ENCODE data around the gene STRN4.
"Not testable (repeated sequence)": the region's sequence is repeated elsewhere in the genome, so short reads cannot be mapped to it uniquely, and the experiment has no call there.

STRN4 gene

GRCh38 chr19:46713781-46714443 lies 32.3 kb downstream of the STRN4 start:
- peak; percentile 74 for DNase-seq (ENCODE audit: low read depth)

GRCh38 chr19:46712768-46713338 lies 33.4 kb downstream of the STRN4 start:
- DNase-seq (ENCODE audit: low read depth), result not testable (repeated sequence)

GRCh38 chr19:46710687-46711086 lies 35.6 kb downstream of the STRN4 start:
- DNase-seq (ENCODE audit: low read depth), result no peak

DNA sequence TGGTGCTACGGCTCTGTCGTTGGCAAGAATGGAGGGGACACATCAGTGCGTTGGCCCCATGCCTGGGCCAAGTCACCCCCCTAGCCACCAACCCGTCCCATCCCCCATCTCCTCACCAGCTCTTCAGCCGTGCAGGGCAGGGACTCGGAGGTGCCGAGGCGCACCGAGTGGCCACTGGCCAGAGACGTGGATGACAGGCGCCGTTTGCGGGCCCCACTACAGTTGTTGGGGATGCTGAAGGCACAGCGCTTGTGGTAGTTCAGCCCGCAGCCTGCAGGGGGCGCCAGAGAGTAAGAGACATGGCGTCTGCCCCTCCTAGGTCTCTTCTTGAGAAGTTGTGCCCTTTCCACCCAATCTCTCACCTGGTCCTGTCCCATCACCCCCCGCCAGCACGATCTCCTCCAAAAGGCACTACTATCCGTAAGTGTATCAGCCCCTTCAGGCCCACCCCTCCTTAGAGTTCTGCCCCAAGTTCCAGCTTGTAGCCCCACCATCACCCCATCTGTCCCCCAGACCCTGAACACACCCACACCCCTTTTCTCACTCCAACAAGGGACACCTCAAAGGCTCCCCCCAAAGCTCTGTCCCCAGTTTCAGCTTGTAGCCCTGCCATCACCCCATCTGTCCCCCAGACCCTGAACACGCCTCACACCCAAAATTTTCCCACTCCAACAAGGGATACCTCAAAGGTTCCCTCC lies 41.7 kb downstream of the STRN4 start:
- no peak for DNase-seq (ENCODE audit: low read depth)

DNA sequence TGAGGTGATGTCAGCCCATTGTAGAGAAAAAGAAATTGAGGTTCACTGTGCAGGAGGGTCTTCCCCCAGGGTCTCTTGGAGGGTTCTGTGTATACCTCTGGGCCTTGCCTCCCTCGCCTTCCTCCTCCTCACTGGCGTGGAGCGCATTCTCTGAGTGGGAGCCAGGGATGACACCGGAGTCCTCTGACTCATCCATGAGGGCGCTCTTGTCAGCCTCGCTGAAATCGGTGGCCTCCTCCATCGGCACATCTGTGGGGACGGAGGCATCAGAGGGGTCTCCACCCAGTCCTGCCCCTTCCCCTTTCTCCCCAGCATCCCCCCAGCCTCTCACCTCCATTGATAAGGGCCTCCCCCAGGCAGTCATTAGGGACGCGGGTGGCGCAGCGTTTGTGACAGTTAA lies 45.5 kb downstream of the STRN4 start:
- no peak for DNase-seq (ENCODE audit: low read depth)

DNA sequence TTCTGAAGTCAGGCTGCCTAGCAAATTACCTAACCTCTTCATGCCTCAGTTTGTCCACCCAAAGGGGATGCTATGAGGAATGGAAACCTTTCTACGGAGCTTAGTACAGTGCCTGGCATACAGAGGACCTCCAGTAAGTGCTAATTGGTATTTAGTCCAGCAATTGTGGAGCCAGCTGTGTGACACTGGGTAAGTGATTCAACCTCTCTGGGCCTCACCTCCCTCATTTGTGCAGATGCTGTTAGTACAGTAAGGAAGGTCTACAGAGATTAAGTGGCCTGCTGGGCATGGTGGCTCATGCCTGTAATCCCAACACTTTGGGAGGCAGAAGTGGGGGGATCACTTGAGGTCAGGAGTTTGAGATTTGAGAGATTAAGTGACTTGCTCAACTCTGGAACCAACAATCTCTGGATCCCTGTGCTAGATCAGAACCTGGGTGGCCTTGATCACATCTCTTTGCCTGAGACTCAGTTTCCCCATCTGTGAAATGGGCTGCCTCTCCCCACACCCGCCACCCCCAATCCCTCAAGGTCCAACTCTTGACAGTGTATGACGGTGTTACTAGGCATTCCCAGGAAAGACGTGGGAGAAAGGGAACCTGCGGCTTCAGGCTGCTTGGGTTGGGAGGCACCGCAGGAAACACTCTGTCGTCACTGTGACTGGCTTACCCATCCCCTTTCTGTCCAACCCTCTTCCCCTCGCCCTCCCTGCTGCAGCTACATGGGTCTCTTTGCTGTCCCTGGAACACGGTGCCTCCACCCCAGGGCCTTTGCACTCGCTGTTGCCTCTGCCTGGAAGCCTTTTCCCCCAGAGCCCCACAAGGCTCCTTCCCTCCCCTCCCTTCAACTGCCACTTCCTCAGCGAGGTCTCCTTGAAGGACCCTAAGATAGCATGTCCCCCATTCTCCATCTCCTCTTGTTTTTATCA lies 47.6 kb downstream of the STRN4 start:
- DNase-seq (ENCODE audit: low read depth), result no peak

- peak; percentile 82 for DNase-seq (ENCODE audit: low read depth)
These were observed 48.9 kb downstream of the STRN4 start for GRCh38 chr19:46697204-46697960.

DNA sequence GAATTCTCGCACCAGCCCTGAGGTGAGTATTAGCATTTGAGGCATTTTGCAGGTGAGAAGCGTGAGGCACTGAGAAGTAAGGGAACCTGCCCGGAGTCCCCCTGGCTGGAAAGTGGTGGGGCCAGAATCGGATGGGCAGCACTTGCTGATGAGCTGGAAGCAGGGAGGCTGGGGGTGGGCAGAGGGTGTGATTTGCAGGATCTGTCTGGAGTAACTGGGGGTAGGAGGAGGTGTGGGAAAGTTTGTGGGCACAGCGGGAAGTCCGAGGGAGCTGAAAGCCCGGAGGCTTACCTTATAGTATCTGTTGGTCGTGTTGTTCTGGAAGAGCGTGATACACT lies 49.4 kb downstream of the STRN4 start:
- no peak for DNase-seq (ENCODE audit: low read depth)

DNA sequence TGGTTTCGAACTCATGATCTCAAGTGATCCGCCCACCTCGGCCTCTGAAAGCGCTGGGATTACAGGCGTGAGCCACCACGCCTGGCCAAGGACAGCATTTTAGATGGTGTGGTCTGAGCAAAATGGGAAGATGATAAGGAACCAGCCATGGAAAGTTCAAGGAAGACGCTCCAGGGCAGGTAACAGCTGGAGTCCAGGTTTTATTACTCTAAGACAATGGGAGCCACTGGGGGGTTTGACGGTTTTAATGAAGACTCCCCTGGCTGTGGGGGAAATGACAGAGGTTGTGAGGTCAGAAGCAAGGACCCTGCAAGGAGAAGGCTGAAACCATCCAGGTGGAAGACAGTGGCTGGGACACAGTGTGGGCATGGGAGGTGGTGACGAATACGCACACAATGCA lies 50.2 kb downstream of the STRN4 start:
- DNase-seq (ENCODE audit: low read depth), result no peak

GRCh38 chr19:46693760-46694159 lies 52.5 kb downstream of the STRN4 start:
- DNase-seq (ENCODE audit: low read depth), result no peak

- DNase-seq (ENCODE audit: low read depth), result peak; percentile 28
These were observed 53.1 kb downstream of the STRN4 start for GRCh38 chr19:46692918-46693722.

DNA sequence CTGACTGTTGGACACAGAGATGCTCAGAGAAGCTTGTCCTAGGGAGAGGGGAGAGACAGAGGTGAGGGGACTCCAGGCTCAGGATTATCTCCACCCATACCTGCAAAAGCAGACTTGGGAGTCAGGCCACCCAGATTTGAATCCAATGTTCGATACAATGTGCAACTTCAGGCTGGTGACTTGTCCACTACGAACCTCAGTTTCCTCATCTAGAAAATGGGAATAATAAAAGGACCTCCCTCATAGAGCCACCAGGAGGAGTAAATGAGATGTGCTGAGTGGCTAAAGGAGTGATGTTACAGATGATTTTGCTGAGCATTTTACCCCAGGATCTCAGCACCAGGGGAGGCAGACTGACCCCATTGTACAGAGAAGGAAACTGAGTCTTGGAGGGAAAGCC lies 54.3 kb downstream of the STRN4 start:
- no peak for DNase-seq (ENCODE audit: low read depth)

- DNase-seq (ENCODE audit: low read depth), result no peak
These were observed 55.1 kb downstream of the STRN4 start for GRCh38 chr19:46691104-46691503.

DNA sequence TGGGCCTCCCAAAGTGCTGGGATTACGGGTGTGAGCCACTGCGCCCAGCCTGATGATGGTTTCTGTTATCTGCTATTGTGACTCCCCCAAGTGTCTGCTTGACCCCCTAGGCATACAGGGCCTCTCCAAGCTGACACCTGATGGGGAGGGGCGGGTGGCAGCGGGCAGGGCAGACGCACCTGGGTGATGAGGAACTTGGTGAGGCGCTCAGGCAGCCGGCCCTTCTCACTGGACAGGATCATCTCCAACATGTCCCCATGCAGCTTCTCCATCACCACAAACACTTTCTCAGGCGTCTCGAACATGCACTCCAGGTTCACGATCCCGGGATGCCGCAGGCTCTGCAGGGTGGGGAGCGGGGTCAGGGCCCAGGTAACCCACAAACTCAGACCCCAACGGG lies 56.9 kb downstream of the STRN4 start:
- DNase-seq (ENCODE audit: low read depth), result no peak

GRCh38 chr19:46687438-46688145 lies 58.7 kb downstream of the STRN4 start:
- DNase-seq (ENCODE audit: low read depth), result no peak

- DNase-seq (ENCODE audit: low read depth), result no peak
These were observed 61.1 kb downstream of the STRN4 start for GRCh38 chr19:46685189-46685588.

- no peak for DNase-seq (ENCODE audit: low read depth)
These were observed 68.0 kb downstream of the STRN4 start for GRCh38 chr19:46678110-46678732.

DNA sequence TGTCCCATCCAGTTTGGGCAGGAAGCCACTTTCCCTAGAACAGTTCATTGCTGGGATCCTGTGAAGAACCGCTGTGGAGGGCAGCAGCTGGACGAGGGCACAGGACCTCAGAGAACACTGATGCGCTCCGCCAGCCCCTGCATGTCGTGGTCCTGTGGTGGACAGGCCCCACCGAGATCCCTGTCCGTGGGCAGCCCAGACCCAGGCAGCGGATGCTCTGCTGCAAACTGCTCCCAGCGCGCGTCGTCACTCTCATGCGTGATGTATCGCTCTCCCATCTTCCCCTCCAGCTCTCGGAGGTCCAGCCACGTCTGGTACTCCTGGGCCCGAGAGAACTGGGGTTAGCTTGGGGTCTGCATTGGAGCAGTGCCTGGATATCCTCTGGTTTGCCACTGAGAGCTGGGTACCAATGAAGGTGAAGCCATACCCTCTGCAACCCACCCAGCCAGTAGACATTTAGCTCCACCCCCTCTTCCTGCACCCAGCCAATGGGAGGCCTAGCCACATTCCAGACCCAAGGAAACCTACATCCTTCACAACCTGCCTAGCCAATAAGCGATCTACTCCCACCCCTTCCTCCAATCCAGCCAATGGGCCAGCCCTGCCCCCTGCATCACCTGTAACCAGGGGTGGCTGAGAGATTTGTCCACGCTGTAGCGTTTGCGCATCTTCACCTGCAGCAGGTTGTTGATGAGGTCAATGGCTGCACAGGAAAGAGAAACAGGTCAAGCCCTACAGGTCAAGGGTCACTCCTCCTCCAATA lies 71.7 kb downstream of the STRN4 start:
- peak; percentile 52 for DNase-seq (ENCODE audit: low read depth)

- no peak for DNase-seq (ENCODE audit: low read depth)
These were observed 75.4 kb downstream of the STRN4 start for GRCh38 chr19:46670813-46671212.

Data from amniotic epithelial cell (primary cell).